NCI-H1436 (cell line): ENCODE results near the gene GAGE13.
"Not testable (repeated sequence)": the region's sequence is repeated elsewhere in the genome, so short reads cannot be mapped to it uniquely, and the experiment has no call there.

Source experiments
- DNase-seq: peaks from one replicate; lab custom pipeline; 2025; lab: John Stamatoyannopoulos, UW

The GAGE13 gene

GRCh38 chrX:49331282-49331681, at the start of gene GAGE13:
Gene GAGE13, plus strand, starts transcription at chrX:49331582. Its CDS starts 1,156 bp downstream, at chrX:49332738.
- DNase-seq = not testable (repeated sequence)

- DNase-seq = no peak
Measured at GRCh38 chrX:49282647-49283011, 48.8 kb upstream of the GAGE13 start.

GRCh38 chrX:49284212-49284611, 47.2 kb upstream of the GAGE13 start:
- no peak for DNase-seq

GRCh38 chrX:49286136-49286535, 45.2 kb upstream of the GAGE13 start:
- no peak for DNase-seq

GRCh38 chrX:49286581-49286980, 44.8 kb upstream of the GAGE13 start:
- no peak for DNase-seq

GRCh38 chrX:49287665-49288064, 43.7 kb upstream of the GAGE13 start:
- DNase-seq = no peak

DNA sequence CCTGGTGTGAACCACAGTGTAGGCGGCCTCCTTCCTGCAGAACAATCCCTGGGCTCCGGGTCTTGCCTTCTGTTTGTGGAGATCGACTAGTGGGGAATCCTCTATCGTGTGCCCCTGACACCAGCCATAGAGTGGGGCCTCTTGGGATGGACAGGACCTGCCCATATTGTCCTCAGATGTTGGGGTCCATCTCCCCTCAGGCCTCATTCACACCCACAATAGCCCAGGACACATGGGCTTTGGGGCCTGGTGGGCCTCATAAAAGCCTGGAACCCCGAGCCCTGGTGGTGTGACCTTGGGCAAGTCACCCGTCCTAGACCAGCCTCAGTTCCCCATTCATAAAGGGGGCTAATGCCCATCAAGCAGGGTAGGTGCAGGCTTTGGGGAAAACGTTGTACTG, 41.2 kb upstream of the GAGE13 start:
- no peak for DNase-seq

GRCh38 chrX:49291615-49292337, 39.6 kb upstream of the GAGE13 start:
- DNase-seq = no peak

DNA sequence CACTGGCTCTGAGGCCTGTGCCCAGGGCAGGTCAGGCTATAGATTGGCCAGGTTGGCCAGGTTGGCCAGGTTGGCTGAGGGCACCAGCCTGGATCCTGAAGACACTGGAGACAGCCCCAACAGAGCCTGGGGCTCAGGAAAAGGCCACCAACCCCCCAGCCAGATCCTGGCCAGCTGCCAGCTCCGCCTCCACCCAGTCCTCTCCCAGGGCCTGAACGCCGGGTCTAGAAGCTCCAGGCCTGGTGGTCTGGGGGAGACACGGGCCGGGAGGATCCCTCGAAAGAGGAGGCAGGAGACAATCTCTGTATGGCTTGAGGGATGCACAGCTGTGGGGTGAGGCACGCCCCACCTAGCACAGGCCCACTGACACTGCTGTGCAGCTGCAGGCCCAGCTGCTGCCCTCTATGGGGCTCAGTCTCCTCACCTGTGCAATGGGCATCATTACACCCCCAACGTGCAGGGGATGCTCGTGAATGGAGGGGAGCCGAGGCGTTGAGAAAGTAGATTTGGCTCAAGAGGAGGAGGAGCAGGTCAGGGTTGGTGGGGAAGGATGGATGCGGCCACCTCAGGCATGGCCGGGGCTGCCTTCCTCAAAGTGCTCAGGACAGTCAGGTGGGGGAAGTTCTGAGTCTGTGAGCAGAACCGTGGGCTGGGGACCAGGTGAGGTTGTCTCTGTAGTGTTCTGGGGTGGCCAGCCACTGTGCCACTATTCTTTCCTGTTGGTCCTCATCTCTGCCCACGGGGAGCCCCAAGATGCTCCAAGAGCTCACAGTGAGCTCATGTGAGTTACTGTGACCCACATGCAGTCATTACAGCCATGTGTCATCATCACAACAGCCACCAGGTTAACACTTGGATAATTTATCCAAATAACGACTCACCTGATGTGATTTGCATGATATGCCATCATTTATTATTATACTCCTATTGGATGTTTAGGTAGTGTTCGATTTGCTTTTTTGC, 38.7 kb upstream of the GAGE13 start:
- DNase-seq = no peak

DNA sequence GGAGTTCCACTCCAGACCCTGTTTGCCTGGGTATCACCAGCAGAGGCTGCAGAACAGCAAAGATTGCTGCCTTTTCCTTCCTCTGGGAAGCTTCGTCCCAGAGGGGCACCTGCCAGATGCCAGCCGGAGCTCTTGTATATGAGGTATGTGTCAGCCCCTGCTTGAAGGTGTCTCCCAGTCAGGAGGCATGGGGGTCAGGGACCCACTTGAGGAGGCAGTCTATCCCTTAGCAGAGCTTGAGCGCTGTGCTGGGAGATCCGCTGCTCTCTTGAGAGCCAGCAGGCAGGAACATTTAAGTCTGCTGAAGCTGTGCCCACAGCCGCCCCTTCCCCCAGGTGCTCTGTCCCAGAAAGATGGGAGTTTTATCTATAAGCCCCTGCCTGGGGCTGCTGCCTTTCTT, 32.1 kb upstream of the GAGE13 start:
- not testable (repeated sequence) for DNase-seq

DNA sequence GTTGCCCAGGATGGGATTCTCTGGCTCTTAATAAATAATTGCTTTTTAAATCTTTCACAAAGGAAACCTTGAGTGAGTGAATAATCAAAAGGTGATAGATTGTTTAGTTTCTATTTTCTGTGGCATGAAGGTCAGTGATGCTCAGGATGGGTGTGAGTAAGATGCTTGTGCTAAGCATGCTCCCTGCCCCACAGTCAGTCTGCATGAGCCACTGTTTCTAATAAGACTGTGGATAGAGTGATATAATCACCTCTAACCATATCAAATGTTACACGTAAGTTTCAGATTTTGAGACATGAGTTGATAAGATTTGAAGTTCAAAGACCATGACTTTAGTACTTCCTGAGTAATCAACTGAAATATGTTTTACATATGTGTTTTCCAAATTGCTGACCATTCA, 30.7 kb upstream of the GAGE13 start:
- no peak for DNase-seq

DNA sequence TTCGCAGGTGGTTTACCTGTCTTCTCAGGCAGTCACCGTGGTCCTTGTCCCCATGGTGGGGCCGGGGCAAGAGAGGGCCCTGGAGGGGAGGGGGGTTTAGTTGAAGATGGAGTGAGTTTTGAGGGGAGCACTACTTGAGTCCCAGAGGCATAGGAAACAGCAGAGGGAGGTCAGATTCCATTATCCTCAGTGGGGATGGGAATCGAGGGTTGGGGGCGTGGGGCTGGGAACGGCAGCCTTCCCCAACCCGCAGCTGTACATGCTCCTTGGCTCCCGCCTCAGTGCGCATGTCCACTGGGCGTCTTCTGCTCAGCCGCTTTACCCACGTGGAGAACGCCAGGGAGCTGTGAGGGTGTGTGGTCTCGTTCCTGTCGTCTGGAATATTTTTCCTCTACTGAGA, 28.0 kb upstream of the GAGE13 start, which contains the start of gene GAGE10:
GAGE10 (plus strand) TSS at position 301 of the 400 bp plus-strand sequence. CDS start 1,214 bp downstream, outside the sequence.
- DNase-seq = no peak

DNA sequence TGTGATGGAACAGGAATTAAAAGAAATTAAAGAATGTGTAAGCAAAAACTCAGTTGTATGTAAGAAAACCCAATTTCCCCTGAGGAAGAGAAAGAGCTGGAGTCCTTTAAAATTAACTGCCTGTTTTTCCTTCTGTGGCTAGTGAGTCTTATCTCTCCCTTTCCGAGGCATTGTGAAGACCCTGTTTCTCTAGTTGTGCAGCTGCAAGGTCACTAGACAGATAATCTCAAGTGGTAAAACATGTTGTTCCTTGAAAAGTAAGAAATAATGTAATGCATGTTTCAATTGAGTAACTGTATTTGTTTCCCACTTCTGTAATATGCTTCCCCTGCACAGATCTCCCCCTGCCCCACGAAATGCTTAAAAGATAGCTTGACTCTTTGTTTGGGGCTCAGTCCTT, 23.6 kb upstream of the GAGE13 start:
- not testable (repeated sequence) for DNase-seq

GRCh38 chrX:49308604-49309269, 22.6 kb upstream of the GAGE13 start:
- DNase-seq = no peak

DNA sequence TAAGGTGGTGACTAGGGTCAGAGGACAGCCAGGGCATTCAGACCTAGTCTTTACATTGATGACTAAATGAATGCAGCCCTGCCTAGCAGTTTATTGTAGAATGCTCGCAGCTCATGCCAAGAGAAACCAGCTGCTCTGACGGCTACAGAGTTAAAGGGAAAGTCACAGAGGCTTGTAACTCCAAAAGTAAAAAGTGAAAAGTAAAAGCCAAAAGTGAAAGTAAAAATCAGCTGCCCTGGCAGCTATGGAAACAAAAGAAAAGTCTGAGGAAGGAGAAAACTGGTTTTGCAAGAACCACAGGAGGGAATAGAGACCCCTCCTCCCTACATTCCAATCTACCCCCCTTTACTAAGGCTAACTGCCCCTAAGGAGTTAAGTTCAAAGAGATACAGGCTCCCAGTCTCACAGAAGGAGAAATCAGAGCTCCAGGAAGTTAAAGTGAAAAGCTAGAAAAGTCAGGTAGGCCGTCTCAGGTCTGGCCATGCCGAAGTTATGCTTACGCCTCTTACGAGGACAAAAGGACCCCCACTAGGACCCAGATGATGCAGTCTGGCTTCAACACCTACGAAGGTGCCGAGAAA, 21.9 kb upstream of the GAGE13 start:
- DNase-seq = no peak

- DNase-seq = no peak
Measured at GRCh38 chrX:49310371-49310770, 21.0 kb upstream of the GAGE13 start.

DNA sequence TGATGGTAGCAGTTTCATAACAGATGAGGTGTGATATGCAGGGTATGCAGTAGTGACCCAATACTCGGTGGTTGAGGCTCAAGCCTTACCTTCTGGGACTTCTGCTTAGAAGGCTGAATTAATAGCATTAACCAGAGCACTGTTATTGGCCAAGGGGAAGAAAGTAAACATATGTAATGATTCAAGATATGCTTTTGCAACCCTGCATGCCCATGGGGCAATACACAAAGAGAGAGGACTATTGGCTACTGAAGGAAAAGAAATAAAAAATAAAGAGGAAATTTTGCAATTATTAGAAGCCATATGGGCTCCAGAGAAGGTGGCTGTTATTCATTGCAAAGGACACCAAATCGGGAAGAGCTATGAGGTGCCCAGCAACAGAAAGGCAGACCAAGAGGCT, 19.2 kb upstream of the GAGE13 start:
- DNase-seq = no peak

DNA sequence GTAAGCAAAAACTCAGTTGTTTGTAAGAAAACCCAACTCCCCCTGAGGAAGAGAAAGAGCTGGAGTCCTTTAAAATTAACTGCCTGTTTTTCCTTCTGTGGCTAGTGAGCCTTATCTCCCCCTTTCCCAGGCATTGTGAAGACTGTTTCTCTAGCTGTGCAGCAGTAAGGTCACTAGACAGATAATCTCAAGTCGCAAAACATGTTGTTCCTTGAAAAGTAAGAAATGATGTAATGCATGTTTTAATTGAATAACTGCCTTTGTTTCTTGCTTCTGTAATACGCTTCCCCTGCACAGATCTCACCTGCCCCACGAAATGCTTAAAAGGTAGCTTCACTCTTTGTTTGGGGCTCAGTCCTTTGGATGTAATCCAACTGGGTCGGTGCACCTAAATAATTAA, 15.3 kb upstream of the GAGE13 start:
- no peak for DNase-seq

GRCh38 chrX:49321737-49322136, 9.6 kb upstream of the GAGE13 start, which contains the start of gene GAGE12J:
Gene GAGE12J, plus strand, starts transcription at chrX:49322037. Its CDS starts 1,157 bp downstream, at chrX:49323194.
- not testable (repeated sequence) for DNase-seq

DNA sequence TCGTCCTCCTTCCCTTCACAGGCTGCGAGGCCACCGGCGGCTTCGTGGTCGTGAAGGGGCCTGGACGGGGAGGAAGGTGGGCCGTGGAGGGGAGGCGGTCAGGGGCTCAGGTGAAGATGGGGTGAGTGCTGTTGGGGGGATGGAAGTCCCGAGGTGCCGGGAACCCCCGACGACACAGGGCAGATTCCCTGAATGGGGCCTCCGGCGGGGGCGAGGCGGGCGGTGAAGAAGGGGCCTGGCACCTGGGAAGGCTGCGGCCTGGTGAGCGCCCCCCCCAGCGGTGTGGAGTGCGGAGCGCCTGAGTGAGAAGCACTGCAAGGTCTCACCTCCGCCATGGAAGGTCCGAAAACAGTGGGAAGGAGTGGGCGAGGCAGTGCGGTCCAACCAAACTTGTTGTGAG, 9.1 kb upstream of the GAGE13 start:
- DNase-seq = not testable (repeated sequence)

DNA sequence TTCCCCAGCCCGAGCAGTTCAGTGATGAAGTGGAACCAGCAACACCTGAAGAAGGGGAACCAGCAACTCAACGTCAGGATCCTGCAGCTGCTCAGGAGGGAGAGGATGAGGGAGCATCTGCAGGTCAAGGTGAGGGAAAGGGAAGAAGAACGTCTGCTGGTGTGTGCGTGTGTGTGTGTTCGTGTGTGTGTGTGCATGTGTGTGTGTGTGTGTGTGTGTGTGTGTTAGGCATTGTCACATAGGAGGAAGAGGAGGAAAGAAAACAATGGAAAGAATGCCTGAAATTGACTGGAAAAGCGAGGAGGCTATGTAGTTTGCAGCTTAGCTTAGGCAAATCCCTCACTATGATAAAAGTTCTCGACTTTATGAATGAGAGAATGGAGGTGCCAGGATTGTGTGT, 7.6 kb upstream of the GAGE13 start:
- DNase-seq = not testable (repeated sequence)

- not testable (repeated sequence) for DNase-seq
Measured at GRCh38 chrX:49330421-49330820, 961 bp upstream of the GAGE13 start.
